HL-60 (cell line): ENCODE results near the gene SLC5A2.

Experiments
- DNase-seq, 2 experiments: peaks; one replicate each; pipeline ENCODE4 v3.0.0-alpha.2; 2010 to 2020; ENCODE audit warnings: low read depth in 1 of 2, low spot score in 1 of 2
- H3K27ac ChIP-seq: fragments of 250-450 bp; sonication (Bioruptor Pico); replicated peaks from 2 replicates; pipeline ENCODE4 v1.5.1; 2020; ENCODE audit warnings: mild to moderate bottlenecking, moderate library complexity
- H3K27me3 ChIP-seq: fragments of 250-450 bp; sonication (Bioruptor Pico); 2 replicates; pipeline ENCODE4 v1.5.1; 2021; ENCODE audit warnings: mild to moderate bottlenecking, moderate library complexity; ENCODE audit not compliant: insufficient read depth, poor library complexity, severe bottlenecking
- H3K4me3 ChIP-seq: replicated peaks from 2 replicates; pipeline ENCODE4 v1.5.1; 2011; ENCODE audit warnings: mild to moderate bottlenecking, control low read depth, low read length; ENCODE audit not compliant: insufficient read depth
- CTCF ChIP-seq: IDR thresholded peaks from one replicate; pipeline ENCODE4 v1.5.1; 2011; ENCODE audit warnings: low read length, control low read depth, inconsistent platforms; ENCODE audit not compliant: insufficient read depth
- GABPA ChIP-seq: IDR thresholded peaks from 2 replicates; pipeline ENCODE4 v1.6.1; 2012; ENCODE audit warnings: low read depth
- POLR2AphosphoS5 ChIP-seq: IDR thresholded peaks from 2 replicates; pipeline ENCODE4 v1.6.1; 2012; ENCODE audit warnings: low read depth
- REST ChIP-seq: IDR thresholded peaks from 2 replicates; pipeline ENCODE4 v1.6.1; 2012; ENCODE audit warnings: low read depth; ENCODE audit not compliant: insufficient replicate concordance
- SPI1 ChIP-seq: IDR thresholded peaks from 2 replicates; pipeline ENCODE4 v1.6.1; 2012; ENCODE audit warnings: low read depth, mild to moderate bottlenecking, borderline replicate concordance

SLC5A2 gene

DNA sequence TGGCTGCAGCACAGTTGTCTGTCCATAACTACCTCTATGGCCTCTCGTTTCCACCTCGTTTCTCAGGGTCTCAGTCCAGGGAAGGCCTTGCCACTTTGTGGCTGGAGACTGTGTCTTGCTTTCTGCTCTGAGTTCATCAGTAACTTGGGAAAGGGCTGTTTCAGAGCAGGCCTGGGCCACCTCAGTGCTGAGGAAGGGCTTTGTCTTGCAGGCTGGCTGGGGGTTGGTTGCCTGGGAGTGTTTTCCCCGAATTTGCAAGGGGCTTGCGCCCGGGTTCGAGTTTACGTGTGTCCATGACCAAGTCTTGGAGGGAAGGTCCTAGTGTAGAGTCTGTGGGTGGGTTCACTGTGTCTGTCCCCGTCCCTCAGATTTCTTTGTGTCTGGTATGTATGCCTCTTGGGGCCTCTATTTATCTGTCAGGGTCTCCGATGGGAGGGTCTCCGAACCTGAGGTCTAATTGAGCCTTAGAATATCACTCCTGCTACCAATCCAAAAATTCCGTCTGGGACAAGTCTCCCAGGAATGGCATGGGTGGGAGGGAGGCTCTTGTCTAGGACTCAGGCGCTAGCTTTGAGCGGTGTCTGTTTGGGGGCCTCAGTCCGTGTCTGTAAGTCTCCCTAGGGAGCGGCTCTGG, 11.6 kb upstream of the SLC5A2 start:
- peaks cover 30% of the 10 kb centered on the region for H3K27me3 ChIP-seq
- H3K27ac ChIP-seq: no peak overlapping the region
- no peak overlapping the region for H3K4me3 ChIP-seq
- no peak for TF ChIP-seq REST
- TF ChIP-seq POLR2AphosphoS5: no peak
- TF ChIP-seq GABPA: no peak
- no peak for TF ChIP-seq CTCF
- TF ChIP-seq SPI1: no peak
- no peak for DNase-seq

DNA sequence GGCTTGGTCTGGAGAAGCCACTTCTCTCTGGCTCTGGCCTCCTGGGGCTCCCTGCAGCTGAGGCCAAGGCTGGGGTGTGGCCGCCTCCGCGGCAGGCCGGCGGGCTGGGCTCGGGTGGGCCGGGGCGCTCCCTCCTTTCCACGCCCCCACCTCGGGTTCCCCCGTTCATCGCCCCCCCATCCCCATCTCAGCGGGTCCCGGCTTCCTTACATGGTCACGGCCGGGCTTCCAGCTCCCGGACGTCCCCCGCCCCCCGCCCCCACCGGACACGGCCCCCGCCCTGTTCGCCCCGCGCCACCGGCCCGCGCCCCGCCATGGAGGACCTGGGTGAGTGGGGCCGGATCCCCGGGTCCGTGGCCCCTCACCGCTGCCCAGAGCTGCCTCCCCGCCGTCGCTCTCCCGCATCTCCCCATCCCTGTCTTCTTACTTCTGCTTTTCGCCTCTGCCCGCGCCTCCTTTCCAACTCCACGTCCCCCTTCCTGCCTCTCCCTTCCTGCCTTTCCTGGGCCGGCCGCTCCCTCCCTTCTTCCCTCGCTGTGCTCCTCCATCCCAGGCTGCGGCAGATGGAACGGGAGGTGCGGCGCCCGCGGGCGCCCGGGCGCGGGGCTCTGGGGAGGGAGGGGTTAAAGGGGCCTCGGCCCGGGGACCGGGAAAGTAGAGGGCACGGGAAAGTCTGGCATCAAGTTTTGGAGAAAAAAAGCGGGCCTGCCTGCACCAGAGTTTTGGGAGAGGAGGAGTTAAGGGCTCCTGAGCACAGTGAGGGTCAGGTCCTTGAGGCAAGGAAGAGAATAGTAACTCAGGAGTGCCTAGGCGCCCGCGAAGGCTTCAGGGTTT, 10.8 kb upstream of the SLC5A2 start, which contains the start of gene TGFB1I1:
Gene TGFB1I1 (plus strand): TSS at position 278 of the 834 bp plus-strand sequence. CDS start 37 bp downstream, at position 315.
- DNase-seq: no peak
- Histone ChIP-seq H3K4me3 (no peak within 1 kb of the TSS; the same call in 1 of the 2 replicates), H3K27ac (no peak within 1 kb of the TSS), H3K27me3 (peaks cover 31% of the 10 kb centered on the region)
- TF ChIP-seq REST: no peak
- no peak for TF ChIP-seq CTCF
- no peak for TF ChIP-seq SPI1
- TF ChIP-seq GABPA: no peak
- no peak for TF ChIP-seq POLR2AphosphoS5

GRCh38 chr16:31472709-31473203, 10.2 kb upstream of the SLC5A2 start:
- DNase-seq: no peak
- no peak for TF ChIP-seq REST
- TF ChIP-seq SPI1: no peak
- TF ChIP-seq POLR2AphosphoS5: no peak
- H3K4me3 ChIP-seq: no peak overlapping the region
- no peak overlapping the region for H3K27ac ChIP-seq
- peaks cover 31% of the 10 kb centered on the region for H3K27me3 ChIP-seq
